Thyroid gland (tissue), 4 donors: ENCODE data around the gene STT3B. TPM values are rescaled to one million over a fixed set of nuclear protein-coding genes. Genes with fewer than 3 reads are reported as not detected.

ENCODE experiments used
- DNase-seq, 2 donors: peaks; one replicate each; pipeline ENCODE4 v3.0.0-alpha.2; 2019
- H3K27ac ChIP-seq, 3 donors: fragments of 200-600 bp; sonication (generic); 1 replicate in 2 of 3; 2 replicates in 1 of 3; pipeline ENCODE4 v1.5.1; 2016 to 2019; ENCODE audit warnings: mild to moderate bottlenecking in 1 of 3, moderate library complexity in 1 of 3
- H3K27me3 ChIP-seq: fragments of 200-600 bp; sonication (generic); one replicate; pipeline ENCODE4 v1.5.1; 2019
- H3K36me3 ChIP-seq, 2 donors: fragments of 200-600 bp; sonication (generic); one replicate each; pipeline ENCODE4 v1.5.1; 2016 to 2019
- H3K4me1 ChIP-seq, 2 donors: fragments of 200-600 bp; sonication (generic); one replicate each; pipeline ENCODE4 v1.5.1; 2017 to 2019
- H3K4me3 ChIP-seq, 3 donors: fragments of 200-600 bp; sonication (generic); replicated peaks in 1 of 3; 1 replicate in 2 of 3; 2 replicates in 1 of 3; pipeline ENCODE4 v1.5.1; 2016; ENCODE audit warnings: mild to moderate bottlenecking in 1 of 3
- H3K9me3 ChIP-seq: fragments of 200-600 bp; sonication (generic); one replicate; pipeline ENCODE4 v1.5.1; 2017
- POLR2A ChIP-seq, 2 donors: fragments of 450-650 bp; IDR thresholded peaks; one replicate each; pipeline ENCODE4 v1.6.1; 2017; ENCODE audit warnings: antibody characterized with exemption in 2 of 2, mild to moderate bottlenecking in 2 of 2, moderate library complexity in 1 of 2
- WGBS, 2 donors: methylation state at CpG; one replicate each; pipeline ENCODE4 v1.1.5; 2017; 5-methylcytosine and 5-hydroxymethylcytosine counted together
- intact Hi-C: fragments of 100-400 bp; cut with DNase I; formaldehyde crosslinking; loops from one replicate; pipeline ENCODE4 v1.15.1; 2023
- total RNA-seq, 4 donors: library from RNA; depleted of rRNA; stranded (reverse); fragments of >200 nt; gene quantifications; one replicate each; pipeline ENCODE4 v1.2.3, GENCODE V29; 2016
- TF ChIP-seq, protein P1 (sequence below), 6 experiments: fragments of 200-600 bp in 3 of 6; fragments of 450-650 bp in 3 of 6; sonication (generic) in 3 of 6; IDR thresholded peaks; one replicate each; pipeline ENCODE4 v1.5.1; 2016 to 2019; ENCODE audit warnings: antibody characterized with exemption in 6 of 6, mild to moderate bottlenecking in 2 of 6, inconsistent platforms in 1 of 6, moderate library complexity in 1 of 6

STT3B gene
- total RNA-seq, 4 donors from 2014 or later, result 111 to 172 (median 150) TPM

DNA sequence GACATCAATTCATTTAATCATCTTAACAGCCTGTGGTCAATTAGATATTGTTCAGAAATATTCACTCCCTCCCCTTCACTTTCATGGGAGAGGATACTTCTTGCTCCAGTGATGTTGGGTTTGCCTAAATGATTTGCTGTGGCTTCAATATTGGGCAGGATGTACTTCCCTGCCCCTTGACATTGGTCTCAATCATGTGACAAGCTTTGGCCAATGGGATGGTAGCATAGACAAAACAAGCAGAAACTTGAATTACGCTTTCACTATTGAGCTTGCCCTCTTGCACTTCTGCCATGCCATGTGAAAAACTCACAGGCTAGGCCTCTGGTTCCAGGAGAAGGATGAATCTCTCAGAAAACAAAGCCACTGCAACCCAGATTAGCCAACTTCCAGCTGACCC lies 42.2 kb upstream of the STT3B start:
- H3K36me3 ChIP-seq, result no peaks in the 10 kb centered on the region
- TF ChIP-seq POLR2A (IDR thresholded peaks at IDR 0.05), result no peak
- TF ChIP-seq, protein P1, sequence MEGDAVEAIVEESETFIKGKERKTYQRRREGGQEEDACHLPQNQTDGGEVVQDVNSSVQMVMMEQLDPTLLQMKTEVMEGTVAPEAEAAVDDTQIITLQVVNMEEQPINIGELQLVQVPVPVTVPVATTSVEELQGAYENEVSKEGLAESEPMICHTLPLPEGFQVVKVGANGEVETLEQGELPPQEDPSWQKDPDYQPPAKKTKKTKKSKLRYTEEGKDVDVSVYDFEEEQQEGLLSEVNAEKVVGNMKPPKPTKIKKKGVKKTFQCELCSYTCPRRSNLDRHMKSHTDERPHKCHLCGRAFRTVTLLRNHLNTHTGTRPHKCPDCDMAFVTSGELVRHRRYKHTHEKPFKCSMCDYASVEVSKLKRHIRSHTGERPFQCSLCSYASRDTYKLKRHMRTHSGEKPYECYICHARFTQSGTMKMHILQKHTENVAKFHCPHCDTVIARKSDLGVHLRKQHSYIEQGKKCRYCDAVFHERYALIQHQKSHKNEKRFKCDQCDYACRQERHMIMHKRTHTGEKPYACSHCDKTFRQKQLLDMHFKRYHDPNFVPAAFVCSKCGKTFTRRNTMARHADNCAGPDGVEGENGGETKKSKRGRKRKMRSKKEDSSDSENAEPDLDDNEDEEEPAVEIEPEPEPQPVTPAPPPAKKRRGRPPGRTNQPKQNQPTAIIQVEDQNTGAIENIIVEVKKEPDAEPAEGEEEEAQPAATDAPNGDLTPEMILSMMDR (IDR thresholded peaks at IDR 0.05), result no peak
- no peak overlapping the region for H3K4me3 ChIP-seq
- WGBS, 2 donors, result 56 to 100% methylated on average over 1 of the region's 1 CpG
- DNase-seq, result no peak
- no peaks in the 10 kb centered on the region for H3K9me3 ChIP-seq
- H3K4me1 ChIP-seq, result no peaks in the 10 kb centered on the region
- H3K27me3 ChIP-seq, result no peaks in the 10 kb centered on the region
- H3K27ac ChIP-seq, result no peak overlapping the region
- intact Hi-C loops, result no loop called here

DNA sequence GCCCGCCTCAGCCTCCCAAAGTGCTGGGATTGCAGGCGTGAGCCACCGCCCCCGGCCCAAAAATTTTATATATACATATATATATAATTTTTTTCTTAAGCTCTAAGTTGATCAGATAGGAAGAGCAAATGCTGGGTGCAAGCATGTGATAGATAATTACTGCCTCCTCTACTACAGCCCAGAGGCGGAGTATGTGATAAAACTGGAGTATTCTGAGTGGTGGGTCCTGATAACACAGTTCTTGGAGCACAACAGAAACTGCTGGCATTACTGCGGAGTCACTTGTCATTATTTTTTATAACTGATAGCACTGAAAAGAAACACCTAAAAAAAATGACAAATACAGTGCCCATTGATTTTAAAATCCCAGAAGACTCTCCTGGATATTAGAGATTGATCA lies 41.1 kb upstream of the STT3B start:
- intact Hi-C loops, result no loop called here
- H3K4me1 ChIP-seq, result no peaks in the 10 kb centered on the region
- TF ChIP-seq, protein P1 (IDR thresholded peaks at IDR 0.05), result no peak
- no peak for TF ChIP-seq POLR2A (IDR thresholded peaks at IDR 0.05)
- no peak overlapping the region for H3K27ac ChIP-seq
- no peaks in the 10 kb centered on the region for H3K27me3 ChIP-seq
- 93 to 99% methylated on average over 6 of the region's 6 CpGs for WGBS, 2 donors
- no peak overlapping the region for H3K4me3 ChIP-seq
- H3K9me3 ChIP-seq, result no peaks in the 10 kb centered on the region
- H3K36me3 ChIP-seq, result no peaks in the 10 kb centered on the region
- no peak for DNase-seq

DNA sequence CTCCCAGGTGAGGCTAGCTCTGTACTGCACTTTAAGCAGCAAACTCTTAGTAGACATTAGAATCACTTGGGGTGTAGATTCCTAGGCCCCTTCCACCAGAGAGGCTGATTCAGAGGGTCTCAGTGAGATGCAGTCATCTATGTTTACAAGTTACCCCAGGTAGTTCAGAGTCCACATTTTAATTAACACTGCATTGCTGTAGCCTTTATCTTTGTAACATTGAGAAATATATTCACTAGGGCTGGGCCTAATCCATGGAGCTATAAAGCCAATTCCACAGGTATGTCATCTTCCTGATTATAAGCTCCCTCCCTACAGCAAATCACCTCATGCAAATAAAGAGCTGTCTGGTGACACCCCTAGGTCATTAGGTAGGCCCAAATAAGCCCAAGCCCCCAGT lies 39.6 kb upstream of the STT3B start:
- H3K4me1 ChIP-seq, result no peaks in the 10 kb centered on the region
- intact Hi-C loops, result no loop called here
- H3K27ac ChIP-seq, result no peak overlapping the region
- H3K4me3 ChIP-seq, result no peak overlapping the region
- no peak for DNase-seq
- no peaks in the 10 kb centered on the region for H3K27me3 ChIP-seq
- TF ChIP-seq POLR2A (IDR thresholded peaks at IDR 0.05), result no peak
- TF ChIP-seq, protein P1 (IDR thresholded peaks at IDR 0.05), result no peak
- no peaks in the 10 kb centered on the region for H3K9me3 ChIP-seq
- no peaks in the 10 kb centered on the region for H3K36me3 ChIP-seq

DNA sequence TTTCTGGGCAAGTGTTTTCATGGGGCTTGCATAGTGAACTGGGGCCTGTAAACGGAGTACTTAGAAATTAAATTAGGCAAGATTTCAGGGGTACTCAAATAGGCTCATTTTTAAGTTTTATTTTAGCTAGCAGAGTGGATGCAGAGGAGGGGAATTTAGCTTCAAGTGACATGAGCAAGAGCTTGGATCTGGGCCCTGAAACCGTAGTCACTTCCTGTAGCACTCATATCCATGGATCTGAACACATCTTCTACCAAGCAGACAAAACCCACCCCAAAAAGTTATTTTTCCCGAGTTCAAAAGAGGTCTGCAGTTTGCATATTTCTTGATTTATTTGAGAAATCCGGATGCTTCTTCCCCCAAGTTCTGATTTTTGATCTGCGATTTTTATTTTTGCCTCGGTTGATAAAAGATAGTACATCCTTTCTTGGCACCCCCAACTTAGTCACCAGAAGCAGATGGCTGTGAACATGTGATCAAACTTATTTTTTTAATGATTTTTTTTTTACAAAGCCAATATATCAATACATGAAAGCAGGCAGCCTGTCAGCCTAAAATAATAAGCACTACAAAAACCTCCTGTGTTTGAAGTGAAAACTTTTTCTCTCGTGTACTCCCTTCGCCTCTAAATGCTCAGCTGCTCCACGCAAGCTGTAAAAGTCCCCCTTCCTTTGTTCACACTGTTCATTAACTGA lies 36.6 kb upstream of the STT3B start:
- no peaks in the 10 kb centered on the region for H3K4me1 ChIP-seq
- 82 to 85% methylated on average over 9 of the region's 9 CpGs for whole genome bisulfite sequencing, 2 donors
- intact Hi-C loops, result no loop called here
- no peak overlapping the region for H3K27ac ChIP-seq
- no peaks in the 10 kb centered on the region for H3K36me3 ChIP-seq
- no peaks in the 10 kb centered on the region for H3K27me3 ChIP-seq
- no peak for TF ChIP-seq POLR2A (IDR thresholded peaks at IDR 0.05)
- TF ChIP-seq, protein P1 (IDR thresholded peaks at IDR 0.05), result no peak
- no peak overlapping the region for H3K4me3 ChIP-seq
- no peak for DNase-seq
- no peaks in the 10 kb centered on the region for H3K9me3 ChIP-seq

DNA sequence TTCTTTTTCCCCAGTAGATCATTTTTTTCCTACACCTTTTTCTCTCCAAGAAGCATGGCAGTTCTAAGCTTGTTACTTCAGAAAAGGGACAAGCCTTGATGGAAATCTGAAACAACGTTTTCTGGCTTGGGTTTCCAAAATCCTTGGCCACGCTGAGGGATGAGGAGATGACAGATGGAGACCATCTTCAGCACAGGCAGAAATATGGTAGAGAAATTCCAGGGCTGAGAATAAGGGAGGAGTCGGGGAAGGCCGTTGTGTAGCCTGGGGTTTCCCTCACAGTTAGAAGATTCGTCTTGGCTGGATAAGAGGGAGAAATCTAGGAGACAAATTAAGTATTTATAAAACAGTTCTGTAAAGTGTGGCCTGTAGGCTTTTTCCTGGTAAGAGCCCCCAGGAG lies 33.9 kb upstream of the STT3B start:
- intact Hi-C loops, result no loop called here
- no peak for TF ChIP-seq POLR2A (IDR thresholded peaks at IDR 0.05)
- TF ChIP-seq, protein P1 (IDR thresholded peaks at IDR 0.05), result no peak
- Histone ChIP-seq H3K36me3 (no peaks in the 10 kb centered on the region), H3K4me1 (no peaks in the 10 kb centered on the region), H3K27ac (no peak overlapping the region), H3K4me3 (no peak overlapping the region), H3K9me3 (no peaks in the 10 kb centered on the region), H3K27me3 (no peaks in the 10 kb centered on the region)
- WGBS, 2 donors, result 75 to 83% methylated on average over 5 of the region's 5 CpGs
- DNase-seq, result no peak
